GM10266 (cell line): Measurements from ENCODE around the gene UQCR11.

Experiments
- DNase-seq: peaks from one replicate; pipeline ENCODE4 v3.0.0; 2012; ENCODE audit errors: extremely low spot score
- CTCF ChIP-seq: IDR thresholded peaks from 2 replicates; pipeline ENCODE4 v1.5.1; 2012; ENCODE audit warnings: mild to moderate bottlenecking, low read depth; ENCODE audit not compliant: control insufficient read depth, insufficient read depth; ENCODE audit errors: missing control alignments

The UQCR11 gene

DNA sequence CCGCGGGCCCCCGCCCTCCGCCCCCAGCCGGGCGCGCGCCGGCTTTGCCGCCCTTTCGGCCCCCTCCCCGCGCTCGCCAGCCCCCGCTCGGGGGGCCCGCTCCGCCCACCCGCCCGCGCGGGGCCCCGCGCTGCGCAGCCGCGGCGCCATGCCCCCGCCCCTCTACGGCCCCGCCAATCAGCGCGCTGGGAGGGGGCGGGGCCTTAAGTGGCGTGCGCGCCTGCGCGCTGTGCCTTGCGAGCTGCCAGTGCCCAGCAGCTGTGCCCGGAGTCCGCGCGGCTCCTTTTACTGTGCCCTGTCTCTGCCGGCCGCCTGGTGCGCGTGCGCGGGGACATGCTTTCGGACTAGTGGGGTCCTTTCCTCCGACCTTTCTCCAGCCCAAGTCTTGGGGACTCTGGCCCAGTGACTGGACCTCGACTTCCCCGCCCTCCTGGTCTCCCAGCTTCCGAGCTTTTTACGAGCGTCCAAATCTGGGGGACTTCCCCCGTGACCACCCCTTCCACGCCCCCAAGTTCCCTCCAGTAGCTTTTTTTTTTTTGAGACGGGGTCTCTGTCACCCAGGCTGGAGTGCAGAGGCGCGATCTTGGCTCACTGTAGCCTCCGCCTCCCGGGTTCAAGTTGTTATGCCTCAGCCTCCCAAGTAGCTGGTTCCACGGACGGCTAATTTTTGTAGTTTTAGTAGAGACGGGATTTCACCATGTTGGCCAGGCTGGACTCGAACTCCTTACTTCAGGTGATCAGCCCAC is 12.3 kb downstream of the UQCR11 start, which contains the start of gene MBD3:
Gene MBD3 (minus strand): TSS at position 111 of the 746 bp plus-strand sequence. CDS start 234 bp downstream, outside the sequence.
- TF ChIP-seq CTCF: no peak
- DNase-seq: peak; percentile 100

- no peak for TF ChIP-seq CTCF
- DNase-seq: peak; percentile 99
These were observed 13.1 kb downstream of the UQCR11 start for GRCh38 chr19:1592024-1592754.

GRCh38 chr19:1591421-1592023 is 13.7 kb downstream of the UQCR11 start:
- no peak for DNase-seq
- TF ChIP-seq CTCF: no peak

- TF ChIP-seq CTCF: peak; percentile 66
- peak; percentile 82 for DNase-seq
These were observed 14.4 kb downstream of the UQCR11 start for GRCh38 chr19:1590641-1591397.

GRCh38 chr19:1587872-1588271 is 17.4 kb downstream of the UQCR11 start:
- no peak for TF ChIP-seq CTCF
- DNase-seq: no peak

DNA sequence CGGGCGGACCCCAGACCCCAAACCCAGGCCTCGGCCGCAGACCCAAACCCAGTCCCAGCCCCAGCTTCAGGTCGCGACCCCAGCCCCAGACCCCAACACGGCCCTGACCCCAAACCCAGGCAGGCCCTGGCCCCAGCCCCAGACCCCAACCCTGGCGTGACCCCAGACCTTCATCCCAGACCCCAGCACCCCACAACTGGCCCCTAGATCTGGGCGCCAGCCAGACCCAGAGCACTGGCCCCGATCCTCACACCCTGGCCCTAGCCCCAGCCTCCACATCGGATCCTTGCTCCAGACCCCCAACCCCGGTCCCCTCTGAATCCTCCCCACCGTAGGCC is 20.1 kb downstream of the UQCR11 start:
- no peak for DNase-seq
- TF ChIP-seq CTCF: no peak
